ENCODE data around the gene NEURL1B. TPM values are rescaled to one million over a fixed set of nuclear protein-coding genes. Genes with fewer than 3 reads are reported as not detected.

Gene NEURL1B
- total RNA-seq, 2 experiments from 2014 or later: 3.0 to 3.3 TPM

DNA sequence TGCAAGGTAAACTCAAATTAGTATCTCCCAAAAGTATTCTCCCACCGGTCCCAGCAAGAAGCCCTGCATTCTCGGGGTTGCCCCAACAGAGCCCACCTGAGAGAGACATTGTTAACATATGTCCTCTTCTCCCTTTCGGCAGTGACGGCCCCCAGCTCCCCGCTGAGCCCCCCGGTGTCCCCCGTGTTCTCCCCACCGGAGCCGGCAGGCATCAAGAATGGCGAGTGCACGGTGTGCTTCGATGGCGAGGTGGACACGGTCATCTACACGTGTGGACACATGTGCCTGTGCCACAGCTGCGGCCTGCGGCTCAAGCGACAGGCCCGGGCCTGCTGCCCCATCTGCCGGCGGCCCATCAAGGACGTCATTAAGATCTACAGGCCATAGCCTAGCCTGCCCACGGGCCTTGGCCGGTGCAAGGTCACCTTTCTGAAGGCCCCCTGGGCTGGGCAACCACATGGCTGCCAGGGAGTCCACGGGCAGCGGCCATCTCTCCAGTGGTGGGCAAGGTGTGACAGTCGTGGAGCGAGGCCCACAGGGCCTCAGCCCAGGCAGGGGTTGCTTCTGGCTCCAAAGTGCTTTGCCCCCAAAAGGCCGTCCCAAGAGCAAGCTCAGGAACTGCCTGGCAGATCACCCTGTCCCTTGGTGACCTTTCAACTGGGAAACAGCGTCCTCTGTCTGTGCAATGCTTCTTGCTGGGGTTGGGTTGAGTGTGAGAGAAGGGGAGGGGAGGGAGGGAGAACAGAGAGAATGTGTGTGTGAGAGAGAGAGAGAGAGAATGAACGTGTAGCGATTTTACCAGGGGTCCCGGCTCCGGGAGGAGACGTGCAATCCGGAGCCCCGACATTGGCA is 45.7 kb downstream of the NEURL1B start:
- Mint-ChIP-seq H3K27ac (no peak overlapping the region), H3K4me1 (peaks cover 41% of the 10 kb centered on the region), H3K36me3 (ENCODE audit: low read depth) (no peaks in the 10 kb centered on the region), H3K27me3 (peaks cover 17% of the 10 kb centered on the region), H3K9me3 (no peaks in the 10 kb centered on the region), H3K4me3 (no peak overlapping the region)
- ChIA-PET POLR2A (interaction anchor here (2.5 kb wide), 1 partner anchor 11 kb away, joined by 7 read pairs; no protein-coding TSS in a partner anchor), CTCF (interaction anchor here (0.7 to 1.3 kb wide), 3 partner anchors 24 to 496 kb away, joined by 3 read pairs; no protein-coding TSS in a partner anchor)
- DNase-seq: no peak

GRCh38 chr5:172687940-172688339 is 46.9 kb downstream of the NEURL1B start:
- peak overlapping the region; percentile 61 for H3K27ac Mint-ChIP-seq
- H3K4me1 Mint-ChIP-seq: peaks cover 36% of the 10 kb centered on the region
- H3K27me3 Mint-ChIP-seq: peaks cover 10% of the 10 kb centered on the region
- no peaks in the 10 kb centered on the region for H3K36me3 Mint-ChIP-seq (ENCODE audit: low read depth)
- no peak overlapping the region for H3K4me3 Mint-ChIP-seq
- ChIA-PET POLR2A (interaction anchor here (2.5 kb wide), 1 partner anchor 10 kb away, joined by 7 read pairs; no protein-coding TSS in a partner anchor), CTCF (interaction anchor here (0.9 to 1.4 kb wide), 3 partner anchors 9 to 235 kb away, joined by 3 to 5 read pairs (median 3); no protein-coding TSS in a partner anchor)
- no peak for DNase-seq
- H3K9me3 Mint-ChIP-seq: no peaks in the 10 kb centered on the region

DNA sequence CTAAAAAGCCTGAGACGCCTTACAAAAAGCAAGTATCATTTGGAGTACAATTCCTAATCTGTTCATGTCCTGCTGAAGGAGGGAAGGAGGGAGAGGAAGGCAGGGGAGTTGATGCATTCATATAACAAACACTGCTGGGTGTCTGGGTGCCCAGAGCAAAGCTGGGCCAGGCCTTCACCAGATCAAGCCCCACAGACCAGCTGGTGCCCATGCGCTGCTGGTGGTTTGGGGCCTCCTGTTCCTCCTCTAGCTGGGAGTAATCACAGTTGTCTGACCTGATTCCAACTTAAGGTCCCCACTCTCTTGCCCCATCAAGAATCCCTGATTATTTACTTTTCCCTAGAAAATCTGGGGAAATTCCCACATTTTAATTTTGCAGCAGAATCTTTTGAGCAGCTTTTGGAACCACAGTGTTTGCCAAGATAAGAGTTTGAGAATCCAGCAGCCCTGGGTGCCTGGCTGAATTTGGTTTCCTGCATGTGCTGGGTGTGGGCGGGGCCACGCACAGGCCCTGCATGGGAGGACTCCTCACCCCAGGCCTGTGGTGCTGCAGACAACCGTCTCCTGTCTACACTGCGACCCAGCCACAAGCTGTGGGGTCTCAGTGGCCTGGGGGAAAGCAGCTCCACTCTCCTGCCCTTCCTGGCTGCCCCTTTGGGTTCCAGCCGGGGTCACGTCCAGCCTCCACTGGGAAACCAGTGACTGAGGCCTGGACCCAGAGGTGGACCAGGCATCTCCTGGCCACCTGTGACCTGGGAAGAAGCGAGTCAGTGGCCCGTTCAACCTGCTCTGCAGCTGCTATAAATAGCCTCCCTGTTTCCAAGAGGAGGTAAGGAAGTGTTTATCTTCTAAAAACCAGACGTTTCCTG is 47.5 kb downstream of the NEURL1B start:
- Mint-ChIP-seq H3K27me3 (peaks cover 9% of the 10 kb centered on the region), H3K27ac (peak overlapping the region; percentile 61), H3K4me3 (no peak overlapping the region), H3K4me1 (peaks cover 34% of the 10 kb centered on the region), H3K9me3 (no peaks in the 10 kb centered on the region), H3K36me3 (ENCODE audit: low read depth) (no peaks in the 10 kb centered on the region)
- ChIA-PET POLR2A (interaction anchor here (2.5 kb wide), 1 partner anchor 9 kb away, joined by 7 read pairs; no protein-coding TSS in a partner anchor), CTCF (interaction anchor here (0.5 to 1.4 kb wide), 3 partner anchors 8 to 617 kb away, joined by 3 to 5 read pairs (median 3); no protein-coding TSS in a partner anchor)
- DNase-seq: peak; percentile 49

DNA sequence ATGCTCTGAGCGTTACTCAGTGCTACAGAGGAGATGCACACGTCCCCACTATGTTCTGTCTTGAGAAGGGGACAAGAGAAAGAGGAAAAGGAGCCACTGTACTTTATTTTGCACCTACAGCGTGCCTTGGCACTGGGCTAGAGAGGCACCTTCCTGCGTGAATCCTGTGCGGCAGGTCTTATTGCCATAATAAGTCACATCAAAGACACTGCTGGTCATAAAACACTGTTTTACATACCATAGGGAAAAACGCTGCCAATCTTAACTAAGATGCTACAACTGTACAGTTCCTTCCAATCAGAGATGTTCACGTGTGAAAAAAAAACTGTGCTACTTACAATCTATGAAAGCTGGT is 48.1 kb downstream of the NEURL1B start:
- Mint-ChIP-seq H3K27ac (peak overlapping the region; percentile 18), H3K9me3 (no peaks in the 10 kb centered on the region)

GRCh38 chr5:172689801-172690200 is 48.7 kb downstream of the NEURL1B start:
- DNase-seq: no peak
- Mint-ChIP-seq H3K4me3 (no peak overlapping the region), H3K4me1 (peaks cover 30% of the 10 kb centered on the region), H3K27ac (no peak overlapping the region), H3K36me3 (ENCODE audit: low read depth) (no peaks in the 10 kb centered on the region), H3K27me3 (peaks cover 4% of the 10 kb centered on the region), H3K9me3 (no peaks in the 10 kb centered on the region)
- ChIA-PET CTCF (no interaction called here), POLR2A (no interaction called here)

More for the DNA sequence above, 48.1 kb downstream of the NEURL1B start:
- peaks cover 8% of the 10 kb centered on the region for H3K27me3 Mint-ChIP-seq
- no peak for DNase-seq
- H3K4me3 Mint-ChIP-seq: no peak overlapping the region
- CTCF ChIA-PET: interaction anchor here (1.4 kb wide), 1 partner anchor 8 kb away, joined by 5 read pairs; no protein-coding TSS in a partner anchor
- H3K4me1 Mint-ChIP-seq: peaks cover 33% of the 10 kb centered on the region
- no peaks in the 10 kb centered on the region for H3K36me3 Mint-ChIP-seq (ENCODE audit: low read depth)
- POLR2A ChIA-PET: interaction anchor here (2.5 kb wide), 1 partner anchor 8 kb away, joined by 7 read pairs; no protein-coding TSS in a partner anchor

DNA sequence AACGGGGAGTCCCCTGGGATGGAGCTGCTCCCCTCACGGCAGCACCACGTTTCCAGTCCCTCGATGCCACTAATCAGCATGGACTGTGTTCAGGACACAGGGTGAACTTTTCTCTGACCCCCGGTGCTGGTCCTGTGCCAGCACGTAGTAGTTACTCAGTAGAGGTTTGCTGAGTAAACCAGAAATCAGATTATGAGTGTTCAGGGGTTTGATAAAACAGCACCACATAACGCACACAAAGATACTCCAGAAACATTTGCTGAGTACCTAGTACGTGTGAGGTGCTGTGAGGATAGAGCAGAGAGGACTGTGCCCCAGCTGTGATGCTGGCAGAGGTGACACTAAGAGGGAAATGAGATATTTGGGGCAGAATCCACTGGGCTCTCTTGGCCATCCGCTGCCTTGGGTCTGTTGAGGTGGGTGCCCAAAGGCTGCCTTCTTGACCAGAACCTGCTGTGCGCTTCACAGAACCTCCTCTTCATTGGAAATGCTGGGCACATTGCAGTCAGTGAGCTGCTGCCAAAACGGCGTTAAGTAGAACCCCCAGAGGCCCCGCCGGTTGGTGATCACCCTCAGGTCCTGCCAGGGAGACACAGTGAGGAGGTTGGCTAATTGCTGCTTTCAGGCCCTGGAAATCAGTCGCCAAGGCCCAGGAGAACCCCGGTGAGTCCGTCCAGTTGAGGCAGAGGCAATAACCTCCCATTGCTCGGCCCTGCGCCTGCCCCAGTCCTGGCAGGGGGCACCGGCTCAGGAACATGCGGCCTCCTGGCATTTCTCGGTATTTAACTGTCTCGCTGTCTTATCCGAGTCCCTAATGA is 49.4 kb downstream of the NEURL1B start:
- ChIA-PET POLR2A (interaction anchor here (0.9 kb wide), 1 partner anchor 24 kb away, joined by 3 read pairs; no protein-coding TSS in a partner anchor), CTCF (no interaction called here)
- Mint-ChIP-seq H3K27me3 (no peaks in the 10 kb centered on the region), H3K36me3 (ENCODE audit: low read depth) (no peaks in the 10 kb centered on the region), H3K9me3 (no peaks in the 10 kb centered on the region), H3K27ac (no peak overlapping the region), H3K4me1 (peaks cover 30% of the 10 kb centered on the region), H3K4me3 (peak overlapping the region; percentile 32)
- DNase-seq: no peak

DNA sequence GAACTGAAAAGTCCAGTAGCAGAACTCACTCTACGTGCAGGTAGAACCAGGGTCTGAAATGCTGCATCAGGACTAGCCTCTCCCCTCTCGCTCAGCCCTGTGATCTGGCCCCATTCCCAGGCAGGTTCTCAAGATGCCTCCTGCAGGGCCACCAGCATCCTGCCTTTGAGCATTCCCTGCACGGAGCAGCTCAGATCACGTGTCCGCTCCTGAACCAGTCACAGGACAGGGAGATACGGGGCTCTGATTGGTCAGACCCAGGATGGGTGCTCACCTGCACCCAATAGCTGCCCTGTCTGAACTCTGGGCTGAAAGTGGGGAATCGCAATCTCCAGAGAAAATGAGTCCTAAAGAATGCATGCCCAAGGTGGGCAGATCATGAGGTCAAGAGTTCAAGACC is 50.8 kb downstream of the NEURL1B start:
- Mint-ChIP-seq H3K27me3 (no peaks in the 10 kb centered on the region), H3K4me1 (peaks cover 32% of the 10 kb centered on the region), H3K27ac (no peak overlapping the region), H3K36me3 (ENCODE audit: low read depth) (no peaks in the 10 kb centered on the region), H3K4me3 (no peak overlapping the region), H3K9me3 (no peaks in the 10 kb centered on the region)
- ChIA-PET CTCF (no interaction called here), POLR2A (no interaction called here)
- DNase-seq: no peak

DNA sequence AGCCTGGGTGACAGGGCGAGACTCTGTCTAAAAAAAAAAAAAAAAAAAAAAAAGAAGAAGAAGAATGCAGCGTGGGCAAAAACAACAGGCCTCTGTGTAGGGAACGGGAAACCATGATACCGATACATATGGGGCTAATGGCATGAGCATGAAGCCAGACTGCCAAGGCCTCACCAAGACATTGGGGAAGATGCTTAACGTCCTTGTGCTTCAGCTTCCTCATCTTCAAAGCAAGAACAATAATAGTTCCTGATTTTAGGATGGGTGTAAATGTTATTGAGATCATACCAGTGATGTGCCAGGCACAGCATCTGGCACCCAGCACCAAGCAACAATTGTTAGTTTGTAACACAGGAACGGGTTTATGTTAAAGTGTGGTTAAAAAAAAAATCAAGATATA is 51.4 kb downstream of the NEURL1B start:
- DNase-seq: no peak
- Mint-ChIP-seq H3K27me3 (no peaks in the 10 kb centered on the region), H3K4me1 (peaks cover 37% of the 10 kb centered on the region), H3K36me3 (ENCODE audit: low read depth) (no peaks in the 10 kb centered on the region), H3K27ac (no peak overlapping the region), H3K9me3 (no peaks in the 10 kb centered on the region), H3K4me3 (no peak overlapping the region)
- POLR2A ChIA-PET: no interaction called here
- CTCF ChIA-PET: no interaction called here

- peaks cover 40% of the 10 kb centered on the region for H3K4me1 Mint-ChIP-seq
- ChIA-PET POLR2A (no interaction called here), CTCF (no interaction called here)
- H3K27ac Mint-ChIP-seq: no peak overlapping the region
- DNase-seq: no peak
- H3K4me3 Mint-ChIP-seq: no peak overlapping the region
- no peaks in the 10 kb centered on the region for H3K36me3 Mint-ChIP-seq (ENCODE audit: low read depth)
- H3K27me3 Mint-ChIP-seq: peaks cover 3% of the 10 kb centered on the region
- no peaks in the 10 kb centered on the region for H3K9me3 Mint-ChIP-seq
These were observed 51.9 kb downstream of the NEURL1B start for GRCh38 chr5:172692981-172693380.

GRCh38 chr5:172694061-172694460 is 53.0 kb downstream of the NEURL1B start:
- H3K27ac Mint-ChIP-seq: no peak overlapping the region
- no peaks in the 10 kb centered on the region for H3K36me3 Mint-ChIP-seq (ENCODE audit: low read depth)
- CTCF ChIA-PET: interaction anchor here (1.1 to 1.4 kb wide), 4 partner anchors 21 to 232 kb away, joined by 3 to 6 read pairs (median 3); no protein-coding TSS in a partner anchor
- peaks cover 3% of the 10 kb centered on the region for H3K27me3 Mint-ChIP-seq
- no peak overlapping the region for H3K4me3 Mint-ChIP-seq
- POLR2A ChIA-PET: no interaction called here
- no peaks in the 10 kb centered on the region for H3K9me3 Mint-ChIP-seq
- peaks cover 29% of the 10 kb centered on the region for H3K4me1 Mint-ChIP-seq
- no peak for DNase-seq

- POLR2A ChIA-PET: no interaction called here
- DNase-seq: no peak
- Mint-ChIP-seq H3K4me1 (peaks cover 24% of the 10 kb centered on the region), H3K27me3 (peaks cover 7% of the 10 kb centered on the region), H3K9me3 (no peaks in the 10 kb centered on the region), H3K4me3 (no peak overlapping the region), H3K27ac (no peak overlapping the region), H3K36me3 (ENCODE audit: low read depth) (no peaks in the 10 kb centered on the region)
- CTCF ChIA-PET: interaction anchor here (0.9 to 1.4 kb wide), 5 partner anchors 20 to 233 kb away, joined by 3 to 6 read pairs (median 3); no protein-coding TSS in a partner anchor
These were observed 53.5 kb downstream of the NEURL1B start for GRCh38 chr5:172694541-172694940.
